ENCODE data around the gene GCG. TPM values are rescaled to one million over a fixed set of nuclear protein-coding genes. Genes with fewer than 3 reads are reported as not detected.
A peak's percentile ranks its signal among the peaks of the same experiment; 100 is the strongest.

The GCG gene
- total RNA-seq, 1 experiment from 2014 or later = not detected

DNA sequence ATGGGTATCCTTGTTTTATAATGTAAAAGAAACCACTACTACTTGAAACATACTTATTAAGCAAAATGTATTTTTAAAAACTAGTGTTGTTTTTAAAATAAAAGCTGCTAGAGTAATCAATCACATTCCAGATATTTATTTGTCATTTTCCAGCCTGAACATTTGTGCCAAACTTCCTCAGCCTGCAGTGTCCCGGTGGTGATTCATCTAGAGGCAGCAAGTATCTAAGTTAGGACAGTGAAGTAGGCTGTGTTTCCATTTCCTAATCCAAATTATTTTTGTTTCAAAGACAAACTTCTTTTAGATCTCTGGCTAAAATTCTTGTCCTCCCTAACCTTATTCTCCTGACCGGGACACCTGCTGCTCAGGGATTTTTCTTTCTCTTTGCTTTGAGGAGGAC, 12.8 kb upstream of the GCG start:
- H3K4me3 ChIP-seq = no peak overlapping the region
- DNase-seq = no peak
- no peaks in the 10 kb centered on the region for H3K27me3 ChIP-seq
- H3K36me3 ChIP-seq = no peaks in the 10 kb centered on the region
- no peaks in the 10 kb centered on the region for H3K9me3 ChIP-seq

DNA sequence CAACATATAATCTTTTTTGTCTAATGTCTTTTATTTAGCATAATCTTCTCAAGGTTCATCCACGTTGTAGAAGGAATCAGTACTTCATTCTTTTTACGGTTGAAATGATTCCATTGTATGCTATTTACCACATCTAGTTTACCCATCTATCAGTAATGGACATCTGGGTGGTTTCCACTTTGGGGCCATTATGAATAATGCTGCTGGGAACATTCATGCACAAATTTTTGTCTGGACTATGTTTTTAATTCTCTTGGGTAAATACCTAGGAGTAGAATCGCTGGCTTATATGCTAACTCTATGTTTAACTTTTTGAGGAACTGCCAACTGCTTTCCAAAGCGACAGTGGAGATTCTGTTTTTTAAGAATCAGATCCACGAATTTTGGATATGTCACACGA, 7.4 kb upstream of the GCG start:
- no peaks in the 10 kb centered on the region for H3K36me3 ChIP-seq
- no peaks in the 10 kb centered on the region for H3K27me3 ChIP-seq
- no peaks in the 10 kb centered on the region for H3K9me3 ChIP-seq
- no peak overlapping the region for H3K4me3 ChIP-seq
- no peak for DNase-seq

DNA sequence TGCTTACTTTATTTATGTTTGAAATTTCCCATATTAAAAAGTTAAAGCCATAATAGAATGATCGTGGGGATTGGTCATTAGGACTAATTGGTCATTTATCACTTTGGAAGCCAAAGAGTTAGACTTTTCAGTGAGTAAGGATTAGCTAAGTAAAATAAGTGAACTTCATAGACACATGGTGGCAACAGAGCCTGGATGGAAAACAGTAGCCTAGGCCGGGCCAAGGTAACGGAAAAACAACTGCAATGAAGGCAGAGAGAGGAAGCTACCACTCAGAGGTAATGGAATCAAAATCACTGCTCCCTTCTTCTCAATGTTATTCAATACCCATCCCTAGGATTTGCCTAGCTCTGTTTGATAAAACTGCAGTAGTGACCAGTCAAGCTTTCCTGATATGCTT, 4.1 kb upstream of the GCG start:
- DNase-seq = no peak
- H3K27me3 ChIP-seq = no peaks in the 10 kb centered on the region; the same call in 1 of the 2 replicates
- no peaks in the 10 kb centered on the region for H3K36me3 ChIP-seq
- H3K9me3 ChIP-seq = no peaks in the 10 kb centered on the region
- no peak overlapping the region for H3K4me3 ChIP-seq

DNA sequence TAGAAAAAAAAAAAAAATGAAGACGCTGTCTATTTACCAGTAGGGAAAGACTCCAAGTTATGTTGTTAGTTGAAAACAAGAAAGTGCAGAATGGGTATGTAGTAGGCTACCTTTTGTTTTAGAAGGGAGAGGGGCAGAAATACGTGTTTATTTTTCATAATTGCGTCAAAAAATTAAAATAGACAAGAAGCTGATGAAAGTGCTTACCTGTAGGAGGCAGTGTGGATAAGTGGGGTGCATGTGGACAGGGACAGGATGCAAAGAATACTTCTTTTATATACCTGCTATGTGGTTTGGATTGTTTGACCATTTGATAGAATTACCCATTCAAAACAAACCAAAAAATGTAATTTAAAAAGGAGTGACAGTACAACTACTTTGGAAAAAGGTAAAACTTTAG, 3.0 kb upstream of the GCG start:
- no peak overlapping the region for H3K4me3 ChIP-seq
- H3K9me3 ChIP-seq = no peaks in the 10 kb centered on the region
- no peaks in the 10 kb centered on the region for H3K36me3 ChIP-seq
- no peak for DNase-seq
- H3K27me3 ChIP-seq = no peaks in the 10 kb centered on the region; the same call in 1 of the 2 replicates

DNA sequence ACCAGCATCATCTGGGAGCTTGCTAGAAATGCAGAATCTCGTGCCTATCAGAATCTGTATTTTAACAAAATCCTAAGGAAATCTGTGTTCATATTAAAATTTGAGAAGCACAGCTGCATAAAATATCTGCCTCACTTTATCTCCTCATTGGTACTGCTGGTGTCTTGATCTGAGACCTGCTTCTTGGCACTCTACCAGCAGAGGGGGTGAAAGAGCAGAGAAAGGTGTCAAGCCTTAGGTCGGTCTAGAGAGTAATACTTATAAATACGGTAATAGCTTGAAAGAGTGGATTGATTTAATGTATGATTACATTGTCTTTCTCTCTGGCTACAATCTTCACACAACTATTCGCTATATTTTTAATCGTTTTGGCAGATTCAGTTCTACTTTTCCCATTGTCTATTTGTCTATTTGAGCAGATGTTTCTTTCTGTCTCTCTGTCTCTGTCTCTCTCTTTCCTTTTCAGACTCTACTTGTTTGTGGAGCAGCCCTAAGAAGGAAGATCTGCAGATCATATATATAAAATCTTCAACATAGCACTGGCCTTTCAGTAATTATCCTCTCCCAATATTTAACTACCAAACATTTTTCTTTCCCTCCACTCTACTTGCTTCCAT, 1.7 kb upstream of the GCG start:
- no peak overlapping the region for H3K4me3 ChIP-seq
- no peaks in the 10 kb centered on the region for H3K9me3 ChIP-seq
- no peaks in the 10 kb centered on the region; the same call in 1 of the 2 replicates for H3K27me3 ChIP-seq
- H3K36me3 ChIP-seq = no peaks in the 10 kb centered on the region
- DNase-seq = peak; percentile 9

DNA sequence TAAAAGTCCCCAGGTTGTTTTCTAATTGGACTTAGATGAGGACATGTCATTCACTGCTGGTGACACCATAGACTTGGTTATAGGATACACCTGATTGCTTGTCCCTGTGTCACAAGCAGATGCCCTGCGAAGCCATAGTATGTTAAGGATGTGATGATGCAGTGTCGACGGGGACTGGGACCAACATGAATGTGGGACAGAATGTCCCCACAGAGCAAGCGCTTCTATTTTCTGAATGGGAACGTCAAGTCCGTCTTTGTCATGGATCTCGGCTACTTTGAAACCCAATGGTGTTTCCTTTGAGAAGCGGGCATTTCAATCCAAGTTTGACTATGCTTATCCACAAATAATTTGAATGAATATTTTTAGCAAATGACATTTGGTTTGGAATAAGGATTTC, 2.1 kb downstream of the GCG start:
- Histone ChIP-seq H3K27me3 (no peaks in the 10 kb centered on the region; the same call in 1 of the 2 replicates), H3K9me3 (no peaks in the 10 kb centered on the region), H3K36me3 (no peaks in the 10 kb centered on the region), H3K4me3 (no peak overlapping the region)
- no peak for DNase-seq

DNA sequence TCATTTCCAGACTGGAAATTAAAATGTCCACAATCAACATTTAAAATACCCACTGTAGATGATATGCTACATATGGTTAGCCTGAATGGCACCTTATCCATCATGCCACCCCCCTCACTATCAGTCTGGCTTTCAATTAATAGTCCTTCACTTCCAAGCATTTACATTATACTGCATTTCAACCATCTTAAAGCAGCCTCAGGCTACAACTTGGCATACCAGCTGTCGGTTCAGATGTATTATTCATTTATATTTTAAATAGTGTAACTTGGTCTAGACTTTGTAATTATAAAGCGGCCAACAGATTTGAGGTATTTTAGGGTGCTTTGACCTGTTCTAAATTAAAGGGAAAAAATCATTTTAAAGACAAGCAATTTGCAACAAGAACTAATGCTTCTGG, 2.6 kb downstream of the GCG start:
- Histone ChIP-seq H3K27me3 (no peaks in the 10 kb centered on the region; the same call in 1 of the 2 replicates), H3K9me3 (no peaks in the 10 kb centered on the region), H3K4me3 (no peak overlapping the region), H3K36me3 (no peaks in the 10 kb centered on the region)
- DNase-seq = no peak

DNA sequence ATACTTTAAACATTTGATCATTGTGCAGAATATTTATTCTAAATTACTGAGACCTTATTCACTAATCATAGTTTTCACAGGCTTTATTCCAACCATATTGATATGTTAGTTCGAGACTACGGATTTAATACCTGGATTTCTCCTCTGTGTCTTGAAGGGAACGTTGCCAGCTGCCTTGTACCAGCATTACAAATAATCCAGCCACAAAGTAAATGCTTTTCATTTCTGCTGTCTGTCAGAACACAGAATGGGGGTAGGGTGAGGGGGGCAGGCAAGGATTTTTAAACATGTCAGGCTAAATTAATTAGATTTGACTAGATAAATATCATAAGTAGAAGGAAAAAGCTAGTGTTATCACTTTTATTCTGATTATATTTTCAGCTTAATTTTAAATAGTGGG, 3.1 kb downstream of the GCG start:
- DNase-seq = no peak
- Histone ChIP-seq H3K27me3 (peaks cover 2% of the 10 kb centered on the region; the same call in 1 of the 2 replicates), H3K4me3 (no peak overlapping the region), H3K36me3 (no peaks in the 10 kb centered on the region), H3K9me3 (no peaks in the 10 kb centered on the region)

DNA sequence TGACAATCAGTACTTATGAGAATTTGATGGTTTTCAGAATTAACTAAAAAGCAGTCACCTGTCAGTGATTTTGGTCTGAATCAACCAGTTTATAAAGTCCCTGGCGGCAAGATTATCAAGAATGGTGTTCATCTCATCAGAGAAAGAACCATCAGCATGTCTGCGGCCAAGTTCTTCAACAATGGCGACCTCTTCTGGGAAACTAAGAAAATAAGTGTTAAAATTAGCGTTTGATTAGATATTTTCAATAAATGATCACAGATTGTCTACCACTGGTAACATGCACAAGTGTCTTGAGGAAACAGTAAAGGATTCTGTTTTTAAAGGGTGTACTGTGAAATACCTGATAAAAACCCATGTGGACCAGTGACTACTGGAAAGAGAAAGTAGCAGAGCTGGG, 8.1 kb downstream of the GCG start:
- Histone ChIP-seq H3K9me3 (no peaks in the 10 kb centered on the region), H3K27me3 (0 out of 2 replicates have a peak, but pooled peaks cover 2% of the 10 kb centered on the region)

DNA sequence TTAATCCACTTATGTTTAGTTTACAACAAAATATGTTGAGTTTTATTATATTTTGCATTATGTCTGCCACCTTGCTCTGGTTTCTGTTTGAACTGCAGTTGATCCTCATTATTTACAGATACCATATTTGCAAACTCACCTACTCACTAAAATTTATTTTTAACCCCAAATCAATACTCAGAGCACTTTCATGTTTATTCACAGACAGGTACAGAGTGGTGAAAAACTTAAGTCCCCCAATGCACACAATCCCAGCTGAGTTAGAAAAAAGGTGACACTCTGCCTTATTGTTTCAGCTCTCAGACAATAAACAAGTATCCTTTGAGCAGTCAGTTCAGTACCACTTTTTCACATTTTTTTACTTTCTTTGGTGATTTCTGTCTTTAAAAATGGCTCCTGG, 13.7 kb downstream of the GCG start:
- no peak for DNase-seq
- Histone ChIP-seq H3K36me3 (no peaks in the 10 kb centered on the region), H3K4me3 (no peak overlapping the region), H3K27me3 (no peaks in the 10 kb centered on the region), H3K9me3 (no peaks in the 10 kb centered on the region)

More for the DNA sequence above, 8.1 kb downstream of the GCG start:
- no peak for DNase-seq
- H3K4me3 ChIP-seq = no peak overlapping the region
- no peaks in the 10 kb centered on the region for H3K36me3 ChIP-seq

DNA sequence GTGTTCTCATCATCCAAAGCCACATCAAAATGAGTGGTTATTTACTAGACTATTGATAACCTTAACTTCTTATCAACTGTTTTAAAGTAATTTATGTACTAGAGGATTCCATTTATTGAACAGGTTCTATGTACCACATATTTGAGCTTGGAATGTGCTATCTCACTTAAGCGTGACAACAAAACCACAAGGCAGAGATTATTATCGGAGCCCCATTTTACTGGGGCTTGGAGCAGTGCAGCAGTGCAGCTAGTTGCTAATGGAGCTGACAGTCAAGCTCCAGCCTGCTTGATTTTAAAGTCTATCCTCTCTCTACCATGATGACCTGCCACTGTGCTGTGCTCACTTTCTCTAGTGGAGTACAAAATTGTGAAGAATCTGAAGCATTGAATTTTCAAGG, 24.6 kb downstream of the GCG start:
- no peaks in the 10 kb centered on the region for H3K27me3 ChIP-seq
- no peaks in the 10 kb centered on the region for H3K36me3 ChIP-seq
- H3K9me3 ChIP-seq = peaks cover 4% of the 10 kb centered on the region; the same call in 1 of the 2 replicates
- no peak for DNase-seq
- no peak overlapping the region for H3K4me3 ChIP-seq

DNA sequence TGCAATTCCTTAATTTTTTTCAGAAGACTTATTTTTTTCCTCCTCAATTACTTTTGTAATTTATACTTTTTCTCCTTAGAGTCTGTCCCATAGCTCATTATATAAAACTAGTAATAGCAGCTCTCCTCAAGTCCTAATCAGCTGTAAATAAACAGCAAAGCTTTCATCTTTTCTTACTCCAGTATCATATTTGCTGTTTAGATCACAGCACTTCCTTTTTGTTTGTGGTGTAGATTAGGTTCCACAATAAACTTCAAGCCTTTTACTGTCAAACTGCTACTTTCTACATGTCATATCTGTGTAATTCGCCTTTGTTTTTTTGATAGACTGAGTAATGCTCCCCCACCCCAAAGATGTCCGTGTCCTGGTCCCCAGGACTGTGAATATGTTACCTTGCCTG, 25.5 kb downstream of the GCG start:
- Histone ChIP-seq H3K36me3 (no peaks in the 10 kb centered on the region), H3K9me3 (peaks cover 4% of the 10 kb centered on the region; the same call in 1 of the 2 replicates), H3K4me3 (no peak overlapping the region), H3K27me3 (no peaks in the 10 kb centered on the region)
- no peak for DNase-seq

DNA sequence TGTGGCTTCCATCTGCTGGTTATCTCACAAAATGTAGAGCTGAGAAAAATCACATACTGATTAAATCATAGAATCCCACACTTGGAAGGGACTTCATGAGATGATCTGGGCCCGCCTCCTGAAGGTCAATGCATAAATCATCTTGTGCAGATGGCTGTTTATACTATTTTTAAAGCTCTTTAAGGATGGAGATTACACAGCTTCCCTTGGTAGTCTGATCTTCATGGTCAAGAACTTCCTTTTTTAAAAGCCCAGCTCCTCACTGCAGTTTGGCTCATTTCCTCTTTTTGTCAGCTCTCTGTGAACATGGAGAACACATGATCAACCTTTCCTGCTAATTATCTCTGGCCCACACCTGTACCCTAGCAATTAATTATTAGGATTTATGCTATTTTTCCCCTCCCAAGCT, 25.9 kb downstream of the GCG start:
- no peak for DNase-seq
- no peak overlapping the region for H3K4me3 ChIP-seq
- peaks cover 4% of the 10 kb centered on the region; the same call in 1 of the 2 replicates for H3K9me3 ChIP-seq
- H3K27me3 ChIP-seq = no peaks in the 10 kb centered on the region
- H3K36me3 ChIP-seq = no peaks in the 10 kb centered on the region

DNA sequence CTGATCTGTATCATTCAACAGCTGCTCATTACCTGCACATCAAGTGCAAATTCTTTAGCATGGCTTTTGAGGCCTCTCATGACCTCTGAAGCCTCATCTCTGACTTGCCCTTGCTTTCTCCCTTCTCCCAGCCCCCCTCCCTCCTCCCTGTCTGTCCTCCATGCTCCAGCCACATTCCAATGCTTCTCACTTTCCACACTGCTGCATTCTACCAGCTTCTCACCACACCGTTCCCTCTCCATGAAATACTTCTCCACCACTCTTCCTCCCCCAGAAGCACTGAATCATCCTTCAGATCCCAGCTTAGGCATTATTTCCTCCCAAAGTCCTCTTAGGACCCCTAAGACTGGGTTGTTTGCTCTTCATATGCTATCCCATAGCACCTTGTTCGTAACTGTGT, 26.9 kb downstream of the GCG start:
- H3K4me3 ChIP-seq = no peak overlapping the region
- DNase-seq = no peak
- H3K36me3 ChIP-seq = no peaks in the 10 kb centered on the region
- H3K9me3 ChIP-seq = no peaks in the 10 kb centered on the region
- no peaks in the 10 kb centered on the region for H3K27me3 ChIP-seq

DNA sequence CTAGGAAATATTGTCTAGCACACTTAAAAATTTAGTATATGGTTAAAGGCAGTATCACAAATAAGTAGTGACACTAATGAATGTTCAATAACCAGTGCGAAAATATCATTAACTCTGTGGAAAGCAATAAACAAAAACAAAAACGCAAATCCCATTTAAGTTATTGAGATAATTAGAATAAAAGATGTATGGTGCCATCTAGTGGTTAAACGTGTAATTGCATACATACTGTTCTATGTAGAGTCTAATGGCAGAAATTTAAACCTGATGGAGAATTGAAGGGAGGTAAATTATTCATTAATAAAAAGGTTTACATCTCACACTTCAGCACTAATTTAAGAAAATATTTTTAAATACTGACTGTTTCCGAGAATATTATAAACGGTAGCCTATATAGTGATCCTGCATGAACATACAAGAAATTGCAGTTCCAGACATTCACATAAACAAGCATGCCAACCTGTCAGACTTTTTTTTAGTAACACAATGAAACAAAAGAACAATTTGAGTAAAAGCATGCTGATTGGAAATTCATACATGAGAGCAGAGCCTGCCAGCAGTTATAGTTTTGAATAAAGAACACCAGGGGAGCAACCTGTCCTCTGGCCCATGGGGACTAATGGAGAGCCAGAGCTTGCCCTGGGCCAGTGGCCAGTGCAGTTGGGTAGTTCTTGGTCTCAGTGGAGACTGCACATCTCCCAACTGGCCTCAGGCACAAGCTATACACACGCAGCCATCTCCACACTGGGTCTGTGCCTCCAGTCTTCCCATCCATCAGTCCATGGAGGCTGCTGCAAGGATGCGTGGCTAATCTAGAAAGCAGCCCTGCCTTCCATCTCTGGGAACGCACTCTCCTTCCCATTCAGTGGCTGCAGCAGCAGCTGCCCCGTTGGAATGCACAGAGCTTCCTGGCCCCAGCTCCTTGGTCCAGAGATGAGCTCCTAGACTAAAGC, 28.0 kb downstream of the GCG start:
- H3K9me3 ChIP-seq = no peaks in the 10 kb centered on the region
- no peak overlapping the region for H3K4me3 ChIP-seq
- no peaks in the 10 kb centered on the region for H3K36me3 ChIP-seq
- DNase-seq = no peak
- H3K27me3 ChIP-seq = no peaks in the 10 kb centered on the region

DNA sequence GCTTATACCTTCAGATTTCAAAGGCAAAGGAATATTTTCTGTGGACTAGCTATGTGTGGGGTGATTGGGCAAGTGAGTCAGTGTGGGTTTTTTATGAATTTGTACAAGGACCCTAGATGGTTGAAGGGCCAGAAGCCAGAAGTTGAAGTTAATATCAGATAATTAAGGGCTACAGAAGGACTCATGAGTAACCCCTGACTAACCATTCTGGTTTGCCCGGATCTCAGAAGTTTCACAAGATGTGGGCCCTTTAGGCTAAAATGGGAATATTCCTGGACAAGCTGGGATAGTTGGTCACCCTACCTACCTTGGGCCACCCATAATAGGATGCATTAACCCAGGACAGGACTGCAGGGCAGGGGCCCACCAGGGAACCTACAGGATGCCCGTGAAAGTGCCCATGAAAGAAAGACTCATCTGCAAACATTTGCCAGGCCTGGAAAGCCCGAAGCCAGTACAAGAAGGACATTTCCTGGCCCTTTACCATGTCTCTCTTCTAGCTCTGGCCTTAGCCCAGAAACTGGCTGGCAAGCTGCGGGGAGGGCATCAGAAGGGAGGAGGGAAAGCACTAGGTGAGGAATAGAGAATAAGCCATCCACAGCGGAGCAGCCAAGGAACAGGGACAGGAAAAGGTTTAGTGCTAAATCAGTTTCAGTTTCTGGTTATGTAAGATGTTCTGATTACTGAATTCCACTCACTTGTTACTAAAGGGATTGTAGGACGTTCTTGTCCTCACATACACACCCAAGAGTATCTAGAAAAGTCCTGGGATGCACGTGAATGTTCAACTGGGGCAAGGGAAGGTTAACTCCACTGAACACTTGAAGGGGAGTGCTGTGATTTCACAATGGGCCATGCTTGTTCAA, 33.6 kb downstream of the GCG start:
- H3K9me3 ChIP-seq = peaks cover 3% of the 10 kb centered on the region; the same call in 1 of the 2 replicates
- H3K4me3 ChIP-seq = no peak overlapping the region
- DNase-seq = peak; percentile 67
- no peaks in the 10 kb centered on the region for H3K36me3 ChIP-seq
- H3K27me3 ChIP-seq = no peaks in the 10 kb centered on the region

DNA sequence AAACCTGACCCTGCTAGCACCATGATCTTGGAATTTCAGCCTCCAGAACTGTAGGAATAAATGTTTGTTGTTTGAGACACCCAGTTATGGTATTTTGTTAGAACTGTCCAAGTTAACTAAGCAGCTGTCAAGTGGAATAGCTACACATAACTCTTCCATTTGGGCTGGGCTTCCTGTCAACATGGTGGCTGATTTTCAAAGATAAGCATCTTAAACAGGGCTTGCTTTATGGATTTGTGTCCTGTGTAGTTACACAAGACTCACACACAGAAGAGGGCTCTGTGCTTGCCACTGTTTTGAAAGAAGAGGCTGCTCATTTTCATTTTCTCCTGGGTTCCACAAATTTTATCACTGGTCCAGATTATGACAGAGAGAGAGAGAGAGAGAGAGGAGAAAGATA, 35.7 kb downstream of the GCG start:
- Histone ChIP-seq H3K9me3 (peaks cover 3% of the 10 kb centered on the region; the same call in 1 of the 2 replicates), H3K27me3 (no peaks in the 10 kb centered on the region), H3K4me3 (no peak overlapping the region), H3K36me3 (no peaks in the 10 kb centered on the region)
- no peak for DNase-seq

All from MG63 (cell line).